Thoracic aorta (tissue), 2 donors: ENCODE results near the gene HOXC5. TPM values are rescaled to one million over a fixed set of nuclear protein-coding genes. Genes with fewer than 3 reads are reported as not detected.

Experiments used
- ATAC-seq: fragments of 150-250 bp; one replicate; pipeline ENCODE4 v1.8.0; 2017; ENCODE audit warnings: low read depth; ENCODE audit not compliant: insufficient number of reproducible peaks, low FRiP score
- DNase-seq: peaks from one replicate; pipeline ENCODE4 v3.0.0-alpha.2; 2020; ENCODE audit warnings: low spot score
- H3K27ac ChIP-seq, 2 donors: fragments of 200-600 bp; sonication (generic); 1 replicate in 1 of 2; 2 replicates in 1 of 2; pipeline ENCODE4 v1.5.1; 2016; ENCODE audit warnings: mild to moderate bottlenecking in 2 of 2, moderate library complexity in 2 of 2
- H3K27me3 ChIP-seq: fragments of 200-600 bp; sonication (generic); replicated peaks from 2 replicates; pipeline ENCODE4 v1.6.0; 2016; ENCODE audit warnings: mild to moderate bottlenecking; ENCODE audit not compliant: insufficient read depth
- H3K36me3 ChIP-seq: fragments of 200-600 bp; sonication (generic); one replicate; pipeline ENCODE4 v1.5.1; 2016
- H3K4me1 ChIP-seq, 2 donors: fragments of 200-600 bp; sonication (generic); 1 replicate in 1 of 2; 2 replicates in 1 of 2; pipeline versions ENCODE4 v1.5.1 to v1.6.0; 2016; ENCODE audit warnings: low read depth in 2 of 2, mild to moderate bottlenecking in 1 of 2; ENCODE audit not compliant: control insufficient read depth in 1 of 2
- H3K4me3 ChIP-seq: fragments of 200-600 bp; sonication (generic); 2 replicates; pipeline ENCODE4 v1.5.1; 2016; ENCODE audit warnings: mild to moderate bottlenecking
- H3K9me3 ChIP-seq: fragments of 200-600 bp; sonication (generic); 2 replicates; pipeline ENCODE4 v1.5.1; 2016
- total RNA-seq, 2 donors: library from RNA; depleted of rRNA; stranded (reverse); fragments of >200 nt; gene quantifications; one replicate each; pipeline versions ENCODE4 v1.1.0 to v1.2.3, GENCODE V29; 2016
- TF ChIP-seq, protein P1 (sequence below): fragments of 200-600 bp; sonication (generic); IDR thresholded peaks from one replicate; pipeline ENCODE4 v1.5.1; 2019; ENCODE audit warnings: antibody characterized with exemption

HOXC5 gene
- total RNA-seq, 2 donors from 2014 or later, result 1.8 TPM; not detected in 1

DNA sequence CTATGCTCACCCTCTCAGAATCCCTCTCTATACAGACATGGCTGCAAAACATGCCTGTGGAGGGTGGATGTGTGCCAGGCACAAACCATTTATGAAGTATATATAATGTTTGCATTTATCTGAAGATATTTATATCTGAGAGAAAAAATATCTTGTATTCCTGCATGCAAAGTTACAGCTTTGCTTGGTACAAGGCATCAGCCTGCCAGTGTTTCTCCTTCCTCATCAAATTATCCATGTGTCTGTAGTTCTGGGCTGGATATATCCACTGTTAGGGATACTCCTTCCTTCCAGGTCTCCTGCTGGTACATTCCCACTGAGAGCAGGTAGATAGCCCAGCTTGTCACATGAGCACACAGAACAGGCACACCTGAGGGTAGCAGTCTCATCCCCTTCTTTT is 32.8 kb downstream of the HOXC5 start:
- Histone ChIP-seq H3K9me3 (no peaks in the 10 kb centered on the region), H3K27ac (no peak overlapping the region), H3K4me1 (no peaks in the 10 kb centered on the region), H3K4me3 (no peak overlapping the region), H3K36me3 (no peaks in the 10 kb centered on the region), H3K27me3 (no peaks in the 10 kb centered on the region)
- DNase-seq (no peak), ATAC-seq (no peak)
- TF ChIP-seq, protein P1, sequence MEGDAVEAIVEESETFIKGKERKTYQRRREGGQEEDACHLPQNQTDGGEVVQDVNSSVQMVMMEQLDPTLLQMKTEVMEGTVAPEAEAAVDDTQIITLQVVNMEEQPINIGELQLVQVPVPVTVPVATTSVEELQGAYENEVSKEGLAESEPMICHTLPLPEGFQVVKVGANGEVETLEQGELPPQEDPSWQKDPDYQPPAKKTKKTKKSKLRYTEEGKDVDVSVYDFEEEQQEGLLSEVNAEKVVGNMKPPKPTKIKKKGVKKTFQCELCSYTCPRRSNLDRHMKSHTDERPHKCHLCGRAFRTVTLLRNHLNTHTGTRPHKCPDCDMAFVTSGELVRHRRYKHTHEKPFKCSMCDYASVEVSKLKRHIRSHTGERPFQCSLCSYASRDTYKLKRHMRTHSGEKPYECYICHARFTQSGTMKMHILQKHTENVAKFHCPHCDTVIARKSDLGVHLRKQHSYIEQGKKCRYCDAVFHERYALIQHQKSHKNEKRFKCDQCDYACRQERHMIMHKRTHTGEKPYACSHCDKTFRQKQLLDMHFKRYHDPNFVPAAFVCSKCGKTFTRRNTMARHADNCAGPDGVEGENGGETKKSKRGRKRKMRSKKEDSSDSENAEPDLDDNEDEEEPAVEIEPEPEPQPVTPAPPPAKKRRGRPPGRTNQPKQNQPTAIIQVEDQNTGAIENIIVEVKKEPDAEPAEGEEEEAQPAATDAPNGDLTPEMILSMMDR, result no peak

DNA sequence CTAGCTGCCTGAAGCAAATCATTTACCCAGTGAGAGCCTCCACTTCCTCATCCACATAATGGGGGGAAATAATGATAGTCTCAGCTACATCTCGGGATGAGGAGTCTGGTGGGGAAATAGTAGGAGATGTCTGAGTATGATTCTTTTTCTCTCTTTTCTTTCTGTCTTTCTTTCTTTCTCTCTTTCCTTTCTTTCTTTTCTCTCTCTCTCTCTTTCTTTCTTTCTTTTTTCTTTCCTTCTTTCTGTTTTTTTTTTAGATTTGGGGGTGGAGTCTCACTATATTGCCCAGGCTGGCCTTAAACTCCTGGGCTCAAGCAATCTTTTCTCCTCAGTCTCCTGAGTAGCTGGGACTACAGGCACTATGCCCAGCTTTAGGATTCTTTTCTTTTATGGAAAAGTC is 33.6 kb downstream of the HOXC5 start:
- no peak for ATAC-seq
- no peak overlapping the region for H3K27ac ChIP-seq
- TF ChIP-seq, protein P1, result no peak

DNA sequence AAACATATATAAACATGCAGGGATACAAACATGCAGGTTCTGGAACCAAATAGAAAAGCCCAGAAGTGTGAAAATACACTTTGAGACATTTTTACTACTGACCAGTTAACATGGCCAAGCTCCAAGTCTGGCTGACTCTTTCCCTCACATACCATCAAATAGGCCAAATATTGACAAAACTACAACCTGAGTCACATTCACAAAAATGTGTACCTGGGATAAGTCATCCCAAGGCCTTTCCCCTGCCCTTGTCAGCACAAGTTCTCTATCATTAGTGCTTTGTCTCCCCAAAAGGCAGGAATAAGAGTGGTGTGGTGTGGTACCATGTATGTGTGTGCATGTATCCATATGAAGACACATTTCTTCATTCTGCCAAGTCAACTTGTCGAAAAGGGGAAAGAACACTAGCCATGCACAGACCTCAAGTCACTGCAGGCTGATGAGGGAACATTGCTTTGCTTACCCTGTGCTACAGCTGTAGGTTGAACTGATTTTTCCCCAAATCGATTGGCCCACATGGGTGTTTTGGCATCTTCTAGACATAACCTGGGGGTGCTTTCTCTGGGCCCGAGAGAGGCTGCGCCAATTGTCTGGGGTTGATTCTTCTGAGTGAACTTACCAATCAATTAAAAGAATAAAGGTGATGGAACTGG is 35.7 kb downstream of the HOXC5 start:
- Histone ChIP-seq H3K27me3 (no peaks in the 10 kb centered on the region), H3K4me1 (no peaks in the 10 kb centered on the region), H3K9me3 (no peaks in the 10 kb centered on the region), H3K27ac (no peak overlapping the region), H3K36me3 (no peaks in the 10 kb centered on the region), H3K4me3 (no peak overlapping the region)
- TF ChIP-seq, protein P1, result no peak
- DNase-seq (no peak), ATAC-seq (no peak)

More for the DNA sequence above, 33.6 kb downstream of the HOXC5 start:
- H3K27me3 ChIP-seq, result no peaks in the 10 kb centered on the region
- H3K9me3 ChIP-seq, result no peaks in the 10 kb centered on the region
- no peak for DNase-seq
- H3K36me3 ChIP-seq, result no peaks in the 10 kb centered on the region
- H3K4me3 ChIP-seq, result no peak overlapping the region
- H3K4me1 ChIP-seq, result no peaks in the 10 kb centered on the region

DNA sequence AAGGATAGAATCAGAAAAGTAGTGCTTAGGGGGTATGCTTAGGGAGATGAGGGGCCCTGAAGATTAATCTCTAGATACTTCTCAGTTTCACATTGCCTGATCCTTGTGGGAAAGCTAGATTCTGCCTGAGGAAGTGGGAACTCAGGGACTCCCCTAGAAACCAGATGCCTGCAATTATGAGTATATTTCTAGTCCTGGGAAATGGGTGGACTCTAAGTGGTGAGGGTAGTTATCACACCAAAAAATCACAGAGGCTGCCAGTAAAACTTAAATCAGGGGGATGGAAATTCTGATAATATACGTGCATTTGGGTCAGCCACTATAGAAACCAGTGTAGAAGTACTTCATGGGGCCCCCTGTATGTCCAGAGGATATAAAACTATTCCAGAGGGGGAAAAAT is 39.1 kb downstream of the HOXC5 start:
- no peaks in the 10 kb centered on the region for H3K36me3 ChIP-seq
- H3K27ac ChIP-seq, result no peak overlapping the region
- no peak for ATAC-seq
- H3K4me1 ChIP-seq, result no peaks in the 10 kb centered on the region
- no peak for DNase-seq
- TF ChIP-seq, protein P1, result no peak
- no peak overlapping the region for H3K4me3 ChIP-seq
- no peaks in the 10 kb centered on the region for H3K9me3 ChIP-seq
- H3K27me3 ChIP-seq, result no peaks in the 10 kb centered on the region

DNA sequence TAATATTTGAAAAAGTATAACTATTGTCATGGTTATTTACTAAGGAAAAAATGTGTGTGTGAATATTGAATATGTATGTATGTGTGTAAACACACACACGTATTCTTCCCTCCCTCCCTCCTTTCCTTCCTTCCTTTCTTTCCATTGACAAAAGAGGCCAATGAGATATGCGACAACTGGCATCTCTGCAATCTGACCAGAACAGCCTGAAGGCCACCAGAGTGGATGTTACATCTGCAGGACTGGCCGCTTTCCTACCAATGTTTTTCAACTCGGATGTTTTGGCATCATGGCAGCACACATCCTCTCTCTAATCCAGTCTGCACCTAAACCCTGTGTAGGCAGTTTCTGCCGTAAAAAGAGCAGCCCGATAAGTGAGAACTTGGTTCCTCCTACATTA is 41.5 kb downstream of the HOXC5 start:
- Histone ChIP-seq H3K4me3 (no peak overlapping the region), H3K36me3 (no peaks in the 10 kb centered on the region), H3K27ac (no peak overlapping the region), H3K27me3 (no peaks in the 10 kb centered on the region), H3K9me3 (no peaks in the 10 kb centered on the region), H3K4me1 (no peaks in the 10 kb centered on the region)
- no peak for ATAC-seq
- no peak for DNase-seq
- TF ChIP-seq, protein P1, result no peak
